H1 (cell line): ENCODE results near the gene HHAT. TPM values are rescaled to one million over a fixed set of nuclear protein-coding genes. Genes with fewer than 3 reads are reported as not detected.

ENCODE experiments used
- CTCF ChIA-PET: fragments of 300-600 bp; sonication (Branson Sonifier 250); formaldehyde crosslinking; loops from one replicate; lab custom pipeline; 2021; ENCODE audit not compliant: partially characterized antibody; lab: Charles Lee
- POLR2A ChIA-PET: fragments of 300-600 bp; sonication (Branson Sonifier 250); formaldehyde crosslinking; loops from one replicate; lab custom pipeline; 2021; ENCODE audit warnings: inconsistent platforms; ENCODE audit not compliant: partially characterized antibody; lab: Charles Lee
- DNase-seq, 2 experiments: peaks; one replicate each; pipeline versions ENCODE4 v3.0.0 to v3.0.0-alpha.2; 2010 to 2022; ENCODE audit warnings: low spot score in 2 of 2, low read depth in 1 of 2, mixed read lengths in 1 of 2
- FAIRE-seq: peaks from 2 replicates; lab custom pipeline; 2011; peaks lifted over from hg19 to GRCh38; lab: Jason Lieb, UNC
- H2AFZ ChIP-seq: 2 replicates; pipeline ENCODE4 v1.8.1; 2012; ENCODE audit warnings: low read length, inconsistent platforms
- H2AK5ac ChIP-seq: 2 replicates; pipeline ENCODE4 v1.6.1; 2013; ENCODE audit warnings: low read depth, low read length
- H2BK120ac ChIP-seq: replicated peaks from 2 replicates; pipeline ENCODE3; 2013; ENCODE audit warnings: low read depth, low read length, inconsistent platforms
- H2BK12ac ChIP-seq: 2 replicates; pipeline ENCODE4 v1.6.1; 2013; ENCODE audit warnings: low read depth, low read length
- H2BK15ac ChIP-seq: 2 replicates; pipeline ENCODE4 v1.6.1; 2013; ENCODE audit warnings: low read length
- H2BK20ac ChIP-seq: 2 replicates; pipeline ENCODE4 v1.6.1; 2013; ENCODE audit warnings: low read length
- H2BK5ac ChIP-seq: 2 replicates; pipeline ENCODE4 v1.6.1; 2013; ENCODE audit warnings: low read depth, low read length
- H3K14ac ChIP-seq: 2 replicates; pipeline ENCODE4 v1.6.1; 2013; ENCODE audit warnings: inconsistent platforms; ENCODE audit not compliant: insufficient read length
- H3K18ac ChIP-seq: 2 replicates; pipeline ENCODE4 v1.6.1; 2013; ENCODE audit warnings: low read length; ENCODE audit errors: extremely low read depth
- H3K23ac ChIP-seq: 2 replicates; pipeline ENCODE4 v1.6.1; 2013; ENCODE audit warnings: inconsistent platforms; ENCODE audit not compliant: insufficient read length
- H3K23me2 ChIP-seq: 2 replicates; pipeline ENCODE4 v1.6.1; 2013; ENCODE audit warnings: low read depth, low read length
- H3K27ac ChIP-seq: 2 replicates; pipeline ENCODE4 v1.6.1; 2011; ENCODE audit warnings: low read depth, low read length, inconsistent platforms
- H3K27me3 ChIP-seq, 4 experiments: replicated peaks in 1 of 4; 1 replicate in 1 of 4; 2 replicates in 3 of 4; pipeline versions ENCODE4 v1.6.1 to v1.8.1; 2011 to 2013; ENCODE audit warnings: low read length in 3 of 4, mild to moderate bottlenecking in 3 of 4, inconsistent platforms in 2 of 4, mixed read lengths in 2 of 4, moderate library complexity in 1 of 4; ENCODE audit not compliant: control insufficient read depth in 3 of 4, insufficient read depth in 3 of 4; ENCODE audit errors: extremely low read depth in 1 of 4
- H3K36me3 ChIP-seq, 4 experiments: 2 replicates each; pipeline versions ENCODE4 v1.6.1 to v1.8.1; 2011 to 2013; ENCODE audit warnings: mild to moderate bottlenecking in 4 of 4, low read length in 3 of 4, moderate library complexity in 2 of 4, control low read depth in 1 of 4, inconsistent platforms in 1 of 4; ENCODE audit not compliant: insufficient read depth in 4 of 4, control insufficient read depth in 2 of 4
- H3K4ac ChIP-seq: replicated peaks from 2 replicates; pipeline ENCODE3; 2013; ENCODE audit warnings: low read length, low read depth, mixed read lengths, inconsistent platforms; ENCODE audit not compliant: insufficient read length
- H3K4me1 ChIP-seq, 4 experiments: replicated peaks in 1 of 4; 1 replicate in 1 of 4; 2 replicates in 3 of 4; pipeline versions ENCODE4 v1.6.1 to v1.8.1; 2011 to 2013; ENCODE audit warnings: low read length in 3 of 4, inconsistent platforms in 2 of 4, mixed read lengths in 1 of 4; ENCODE audit not compliant: insufficient read depth in 4 of 4, control insufficient read depth in 3 of 4
- H3K4me2 ChIP-seq, 2 experiments: 2 replicates each; pipeline versions ENCODE4 v1.6.1 to v1.8.1; 2011 to 2013; ENCODE audit warnings: low read depth in 2 of 2, low read length in 2 of 2, control low read depth in 1 of 2, inconsistent platforms in 1 of 2, mild to moderate bottlenecking in 1 of 2; ENCODE audit not compliant: insufficient read depth in 1 of 2
- H3K4me3 ChIP-seq, 4 experiments: fragments of 200-600, 300-600 bp in 1 of 4; sonication (generic), shearing (Covaris generic), sonication (Bioruptor Twin) in 1 of 4; 2 replicates each; pipeline versions ENCODE4 v1.5.1 to v1.8.1; 2011 to 2016; ENCODE audit warnings: low read length in 4 of 4, low read depth in 3 of 4, control low read depth in 2 of 4, inconsistent platforms in 2 of 4, mild to moderate bottlenecking in 2 of 4, mixed read lengths in 1 of 4, moderate library complexity in 1 of 4; ENCODE audit not compliant: insufficient read depth in 2 of 4; ENCODE audit errors: extremely low read depth in 1 of 4
- H3K56ac ChIP-seq: replicated peaks from 2 replicates; pipeline ENCODE3; 2013; ENCODE audit warnings: low read depth, mild to moderate bottlenecking, mixed read lengths, low read length, inconsistent platforms; ENCODE audit not compliant: insufficient read length
- H3K79me1 ChIP-seq: 2 replicates; pipeline ENCODE4 v1.6.1; 2013; ENCODE audit warnings: low read depth, low read length, control low read depth
- H3K79me2 ChIP-seq, 2 experiments: 2 replicates each; pipeline versions ENCODE4 v1.6.1 to v1.8.1; 2012 to 2013; ENCODE audit warnings: low read length in 2 of 2, mild to moderate bottlenecking in 2 of 2, inconsistent platforms in 1 of 2; ENCODE audit not compliant: insufficient read depth in 2 of 2, control insufficient read depth in 1 of 2
- H3K9ac ChIP-seq, 4 experiments: replicated peaks in 1 of 4; 1 replicate in 1 of 4; 2 replicates in 3 of 4; pipeline versions ENCODE4 v1.6.1 to v1.8.1; 2011 to 2013; ENCODE audit warnings: low read depth in 3 of 4, low read length in 3 of 4, control low read depth in 2 of 4, mild to moderate bottlenecking in 2 of 4, moderate library complexity in 2 of 4, inconsistent platforms in 1 of 4; ENCODE audit errors: extremely low read depth in 1 of 4
- H3K9me3 ChIP-seq, 2 experiments: 2 replicates each; pipeline versions ENCODE4 v1.6.1 to v1.8.1; 2012 to 2013; ENCODE audit warnings: mild to moderate bottlenecking in 2 of 2, moderate library complexity in 2 of 2, control low read depth in 1 of 2, inconsistent platforms in 1 of 2, low read depth in 1 of 2, low read length in 1 of 2, mixed read lengths in 1 of 2; ENCODE audit not compliant: insufficient read depth in 2 of 2
- H4K20me1 ChIP-seq, 2 experiments: replicated peaks in 1 of 2; 2 replicates each; pipeline versions ENCODE3 to v1.8.1; 2011 to 2013; ENCODE audit warnings: inconsistent platforms in 2 of 2, low read length in 2 of 2, mild to moderate bottlenecking in 1 of 2; ENCODE audit not compliant: insufficient read depth in 2 of 2, control insufficient read depth in 1 of 2
- H4K5ac ChIP-seq: 2 replicates; pipeline ENCODE4 v1.6.1; 2013; ENCODE audit warnings: low read length, low read depth, mixed read lengths, inconsistent platforms; ENCODE audit not compliant: insufficient read length
- H4K8ac ChIP-seq: 2 replicates; pipeline ENCODE4 v1.8.0; 2013; ENCODE audit warnings: mild to moderate bottlenecking, moderate library complexity, low read length, inconsistent platforms; ENCODE audit not compliant: insufficient read depth; ENCODE audit errors: extremely low read depth
- H4K91ac ChIP-seq: replicated peaks from 2 replicates; pipeline ENCODE3; 2013; ENCODE audit warnings: low read length, mixed read lengths, inconsistent platforms; ENCODE audit not compliant: insufficient read length
- CREB1 ChIP-seq: IDR thresholded peaks from 2 replicates; pipeline ENCODE4 v1.6.1; 2012; ENCODE audit warnings: inconsistent platforms
- KDM4A ChIP-seq: IDR thresholded peaks from one replicate; pipeline ENCODE4 v1.7.1; 2012; ENCODE audit warnings: low read depth, mild to moderate bottlenecking, moderate library complexity, low read length, inconsistent platforms; ENCODE audit not compliant: severe bottlenecking
- NRF1 ChIP-seq: IDR thresholded peaks from 2 replicates; pipeline ENCODE4 v1.6.1; 2011; ENCODE audit warnings: mild to moderate bottlenecking, low read depth, low read length, improper control_type of control experiment
- SIRT6 ChIP-seq: IDR thresholded peaks from one replicate; pipeline ENCODE4 v1.7.1; 2012; ENCODE audit warnings: low read length, inconsistent platforms
- SIX5 ChIP-seq: IDR thresholded peaks from 2 replicates; pipeline ENCODE4 v1.6.1; 2011; ENCODE audit warnings: mild to moderate bottlenecking, low read depth, low read length
- SP2 ChIP-seq: IDR thresholded peaks from 2 replicates; pipeline ENCODE4 v1.6.1; 2012; ENCODE audit warnings: mild to moderate bottlenecking, low read length, inconsistent platforms
- SUZ12 ChIP-seq: fragments of 200-600 bp; sonication (generic); IDR thresholded peaks from 2 replicates; pipeline ENCODE4 v1.6.1; 2012; ENCODE audit warnings: mild to moderate bottlenecking, inconsistent platforms, low read length, moderate library complexity, mixed read lengths
- TBP ChIP-seq: IDR thresholded peaks from 2 replicates; pipeline ENCODE4 v1.6.1; 2011; ENCODE audit warnings: low read depth, low read length, improper control_type of control experiment
- WGBS, 2 experiments: shearing (Covaris generic) in 1 of 2; methylation state at CpG; one replicate each; pipeline versions ENCODE4 v1.1.6 to v1.1.7; 2013 to 2015; ENCODE audit warnings: low lambda C conversion rate in 2 of 2, mixed read lengths in 2 of 2, inconsistent platforms in 1 of 2, low coverage in 1 of 2, missing lambda C conversion rate in 1 of 2; ENCODE audit not compliant: insufficient replicate concordance in 2 of 2, insufficient coverage in 1 of 2, insufficient read length in 1 of 2; ENCODE audit errors: extremely low coverage in 1 of 2, missing lambda C conversion rate in 1 of 2; 5-methylcytosine and 5-hydroxymethylcytosine counted together
- polyA plus RNA-seq, 7 experiments: library from polyadenylated mRNA; depleted of rRNA in 3 of 7; stranded (reverse) in 5 of 7; unstranded in 2 of 7; fragments of >200 nt in 5 of 7; fragments of 200-250 nt in 2 of 7; gene quantifications; 1 replicate in 5 of 7; 2 replicates in 1 of 7; 4 replicates in 1 of 7; pipeline versions ENCODE4 v1.2.1 to v1.2.3, GENCODE V29; 2011 to 2013; ENCODE audit warnings: missing spikeins in 2 of 7, mixed read lengths in 2 of 7
- total RNA-seq: library from RNA; stranded (reverse); fragmentation: NEBNext Ultra II Directional; extraction: Animal tissue kit (Norgen Biotek cat#: 25700); gene quantifications from 2 replicates; pipeline ENCODE4 v1.2.1, GENCODE V29; 2021
- TF ChIP-seq, protein P1 (sequence below), 3 experiments: IDR thresholded peaks; 1 replicate in 2 of 3; 2 replicates in 1 of 3; pipeline versions ENCODE4 v1.5.1 to v1.6.1; 2011; ENCODE audit warnings: low read length in 3 of 3, mild to moderate bottlenecking in 3 of 3, inconsistent platforms in 2 of 3, low read depth in 1 of 3, moderate library complexity in 1 of 3; ENCODE audit not compliant: insufficient read depth in 1 of 3; ENCODE audit errors: control extremely low read depth in 1 of 3
- TF ChIP-seq, protein P2 (sequence below): IDR thresholded peaks from 2 replicates; pipeline ENCODE4 v1.6.1; 2011; ENCODE audit warnings: low read length, improper control_type of control experiment
- TF ChIP-seq, protein P3 (sequence below): IDR thresholded peaks from 2 replicates; pipeline ENCODE4 v1.6.1; 2012; ENCODE audit warnings: inconsistent platforms

The HHAT gene
- total and polyA plus RNA-seq, 2 of the 8 experiments (the other 6 are each of a cell fraction or from before 2014, with no cell fraction given), result 0.15 to 0.51 TPM

DNA sequence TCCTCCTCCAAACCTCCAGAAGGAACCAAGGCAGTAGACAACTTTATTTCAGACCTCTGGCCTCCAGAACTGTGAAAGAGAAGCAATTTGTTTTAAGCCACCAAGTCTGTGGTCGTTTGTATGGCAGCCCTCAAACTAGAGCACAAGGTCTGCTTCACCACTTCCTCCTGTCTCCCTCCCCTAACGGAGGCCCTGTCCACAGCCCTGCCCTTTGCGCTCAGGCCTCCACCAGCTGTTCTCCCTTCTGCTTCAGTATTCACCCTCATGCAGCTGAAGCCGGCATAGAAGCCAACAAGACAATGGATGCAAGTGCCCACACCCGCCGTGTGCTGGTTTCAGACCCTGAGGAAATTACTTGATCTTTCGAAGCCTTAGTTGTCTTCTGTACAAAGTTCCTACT, 364.1 kb downstream of the HHAT start:
- no peak overlapping the region for H3K14ac ChIP-seq
- no peak overlapping the region for H3K23ac ChIP-seq
- no peaks in the 10 kb centered on the region for H3K27me3 ChIP-seq
- H2AFZ ChIP-seq, result no peak overlapping the region
- H3K56ac ChIP-seq, result no peak overlapping the region
- 92% methylated on average over 7 of the region's 7 CpGs; no CpG with 5 or more reads in 1 of the 2 experiments for WGBS, 2 experiments
- H3K79me1 ChIP-seq, result no peaks in the 10 kb centered on the region
- H4K91ac ChIP-seq, result no peak overlapping the region
- no peaks in the 10 kb centered on the region for H3K79me2 ChIP-seq
- H2BK20ac ChIP-seq, result no peak overlapping the region
- H2BK120ac ChIP-seq, result no peak overlapping the region
- H2BK15ac ChIP-seq, result no peak overlapping the region
- no peaks in the 10 kb centered on the region for H3K36me3 ChIP-seq
- no peak overlapping the region for H3K27ac ChIP-seq
- H2BK5ac ChIP-seq, result no peak overlapping the region; the same call in 1 of the 2 replicates
- no peaks in the 10 kb centered on the region for H3K23me2 ChIP-seq
- no peak overlapping the region for H2AK5ac ChIP-seq
- H3K9ac ChIP-seq, result no peak overlapping the region
- H3K9me3 ChIP-seq, result no peaks in the 10 kb centered on the region
- CTCF ChIA-PET, result no interaction called here
- no peak overlapping the region for H3K4ac ChIP-seq
- H3K4me3 ChIP-seq, result no peak overlapping the region
- H3K4me2 ChIP-seq, result no peak overlapping the region
- no peak overlapping the region for H4K5ac ChIP-seq
- no peaks in the 10 kb centered on the region for H3K4me1 ChIP-seq
- H4K20me1 ChIP-seq, result no peaks in the 10 kb centered on the region
- no peak overlapping the region for H4K8ac ChIP-seq
- H3K18ac ChIP-seq, result no peak overlapping the region
- no peak overlapping the region for H2BK12ac ChIP-seq
- no peak for DNase-seq
- POLR2A ChIA-PET, result interaction anchor here (1.3 kb wide), 1 partner anchor 17 kb away, joined by 3 read pairs; no protein-coding TSS in a partner anchor
- FAIRE-seq, result no peak
- no peak for TF ChIP-seq SIRT6
- no peak for TF ChIP-seq KDM4A
- TF ChIP-seq, protein P1, sequence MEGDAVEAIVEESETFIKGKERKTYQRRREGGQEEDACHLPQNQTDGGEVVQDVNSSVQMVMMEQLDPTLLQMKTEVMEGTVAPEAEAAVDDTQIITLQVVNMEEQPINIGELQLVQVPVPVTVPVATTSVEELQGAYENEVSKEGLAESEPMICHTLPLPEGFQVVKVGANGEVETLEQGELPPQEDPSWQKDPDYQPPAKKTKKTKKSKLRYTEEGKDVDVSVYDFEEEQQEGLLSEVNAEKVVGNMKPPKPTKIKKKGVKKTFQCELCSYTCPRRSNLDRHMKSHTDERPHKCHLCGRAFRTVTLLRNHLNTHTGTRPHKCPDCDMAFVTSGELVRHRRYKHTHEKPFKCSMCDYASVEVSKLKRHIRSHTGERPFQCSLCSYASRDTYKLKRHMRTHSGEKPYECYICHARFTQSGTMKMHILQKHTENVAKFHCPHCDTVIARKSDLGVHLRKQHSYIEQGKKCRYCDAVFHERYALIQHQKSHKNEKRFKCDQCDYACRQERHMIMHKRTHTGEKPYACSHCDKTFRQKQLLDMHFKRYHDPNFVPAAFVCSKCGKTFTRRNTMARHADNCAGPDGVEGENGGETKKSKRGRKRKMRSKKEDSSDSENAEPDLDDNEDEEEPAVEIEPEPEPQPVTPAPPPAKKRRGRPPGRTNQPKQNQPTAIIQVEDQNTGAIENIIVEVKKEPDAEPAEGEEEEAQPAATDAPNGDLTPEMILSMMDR (IDR thresholded peaks at IDR 0.05; ENCODE audit: control extremely low read depth in 1 of 3, insufficient read depth in 1 of 3, low read depth in 1 of 3, low read length in 3 of 3), result no peak
- no peak for TF ChIP-seq CREB1
- TF ChIP-seq, protein P2, sequence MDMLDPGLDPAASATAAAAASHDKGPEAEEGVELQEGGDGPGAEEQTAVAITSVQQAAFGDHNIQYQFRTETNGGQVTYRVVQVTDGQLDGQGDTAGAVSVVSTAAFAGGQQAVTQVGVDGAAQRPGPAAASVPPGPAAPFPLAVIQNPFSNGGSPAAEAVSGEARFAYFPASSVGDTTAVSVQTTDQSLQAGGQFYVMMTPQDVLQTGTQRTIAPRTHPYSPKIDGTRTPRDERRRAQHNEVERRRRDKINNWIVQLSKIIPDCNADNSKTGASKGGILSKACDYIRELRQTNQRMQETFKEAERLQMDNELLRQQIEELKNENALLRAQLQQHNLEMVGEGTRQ, result no peak
- no peak for TF ChIP-seq SIX5
- no peak for TF ChIP-seq SP2
- no peak for TF ChIP-seq TBP
- TF ChIP-seq, protein P3, sequence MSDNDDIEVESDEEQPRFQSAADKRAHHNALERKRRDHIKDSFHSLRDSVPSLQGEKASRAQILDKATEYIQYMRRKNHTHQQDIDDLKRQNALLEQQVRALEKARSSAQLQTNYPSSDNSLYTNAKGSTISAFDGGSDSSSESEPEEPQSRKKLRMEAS, result no peak
- no peak for TF ChIP-seq NRF1
- TF ChIP-seq SUZ12, result no peak
